Measurements from ENCODE around the gene IL6.

IL6 gene

DNA sequence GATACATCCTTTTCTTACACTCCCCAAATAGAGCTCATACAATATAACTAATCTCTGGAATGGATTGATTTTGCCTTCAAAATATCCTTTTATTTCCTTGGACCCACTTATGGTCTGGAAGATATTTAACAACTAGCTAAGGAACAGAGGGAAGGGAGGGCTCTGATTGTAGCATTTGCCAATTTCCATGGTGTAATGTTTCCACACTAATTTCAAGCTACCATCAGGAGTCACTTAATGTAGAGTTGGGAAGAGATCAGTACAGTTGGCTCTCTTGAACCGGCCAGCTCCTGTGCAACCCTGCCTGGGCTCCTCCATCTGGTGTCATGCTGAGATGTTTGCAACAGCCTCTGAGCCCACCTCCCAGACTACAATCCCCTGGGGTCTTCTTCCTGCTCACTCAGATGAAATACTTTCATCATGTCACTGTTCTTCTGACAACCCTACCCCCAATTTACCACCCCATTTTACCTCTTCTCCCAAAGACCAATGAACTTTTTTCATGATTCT lies 8.0 kb upstream of the IL6 start:
- no peaks in the 10 kb centered on the region for H3K79me1 ChIP-seq (ENCODE audit: low read depth, low read length)
- WGBS, 2 donors (ENCODE audit: extremely low coverage in 2 of 2, insufficient read length in 2 of 2, insufficient replicate concordance in 1 of 2) = no CpG with 5 or more reads among the region's 1 CpG
- H3K18ac ChIP-seq (ENCODE audit: low read length) = no peak overlapping the region
- H3K4ac ChIP-seq (ENCODE audit: low read length) = no peak overlapping the region
- H4K91ac ChIP-seq (ENCODE audit: low read depth, low read length, poor library complexity) = no peak overlapping the region
- no peak overlapping the region for H2AK5ac ChIP-seq (ENCODE audit: low read depth, low read length)
- H2BK12ac ChIP-seq (ENCODE audit: low read length) = no peak overlapping the region
- H3K4me3 ChIP-seq (ENCODE audit: low read length in 2 of 2) = no peak overlapping the region
- H3K9ac ChIP-seq (ENCODE audit: low read depth, low read length, poor library complexity) = no peak overlapping the region
- H3K9me3 ChIP-seq (replicated peaks in 1 of 2; ENCODE audit: control insufficient read depth in 2 of 2, insufficient read depth in 1 of 2, low read depth in 1 of 2, low read length in 2 of 2) = no peaks in the 10 kb centered on the region
- peaks cover 3 to 5% of the 10 kb centered on the region in 2 donors for H3K4me1 ChIP-seq (ENCODE audit: control insufficient read depth in 2 of 2, insufficient read depth in 1 of 2, low read depth in 1 of 2, low read length in 2 of 2)
- H3K14ac ChIP-seq (ENCODE audit: low read length) = no peak overlapping the region
- no peak overlapping the region for H3K23ac ChIP-seq (ENCODE audit: low read depth, low read length, poor library complexity)
- no peak overlapping the region for H3K27ac ChIP-seq (replicated peaks; ENCODE audit: low read length)
- no peaks in the 10 kb centered on the region for H3K27me3 ChIP-seq (ENCODE audit: control insufficient read depth in 3 of 3, insufficient read depth in 3 of 3, low read depth in 1 of 3, low read length in 3 of 3)
- H4K8ac ChIP-seq (ENCODE audit: low read depth, low read length) = no peak overlapping the region
- no peak overlapping the region for H2AFZ ChIP-seq (ENCODE audit: low read length)
- DNase-seq (ENCODE audit: low spot score) = no peak
- H2BK120ac ChIP-seq (ENCODE audit: low read depth, low read length) = no peak overlapping the region
- H3K4me2 ChIP-seq (ENCODE audit: insufficient read depth, low read length, poor library complexity, severe bottlenecking) = no peak overlapping the region
- H2BK5ac ChIP-seq (ENCODE audit: low read length) = no peak overlapping the region
- H2BK15ac ChIP-seq (ENCODE audit: low read length) = no peak overlapping the region
- H3K36me3 ChIP-seq (replicated peaks in 1 of 2; ENCODE audit: control insufficient read depth in 2 of 2, insufficient read depth in 2 of 2, low read length in 2 of 2) = no peaks in the 10 kb centered on the region

DNA sequence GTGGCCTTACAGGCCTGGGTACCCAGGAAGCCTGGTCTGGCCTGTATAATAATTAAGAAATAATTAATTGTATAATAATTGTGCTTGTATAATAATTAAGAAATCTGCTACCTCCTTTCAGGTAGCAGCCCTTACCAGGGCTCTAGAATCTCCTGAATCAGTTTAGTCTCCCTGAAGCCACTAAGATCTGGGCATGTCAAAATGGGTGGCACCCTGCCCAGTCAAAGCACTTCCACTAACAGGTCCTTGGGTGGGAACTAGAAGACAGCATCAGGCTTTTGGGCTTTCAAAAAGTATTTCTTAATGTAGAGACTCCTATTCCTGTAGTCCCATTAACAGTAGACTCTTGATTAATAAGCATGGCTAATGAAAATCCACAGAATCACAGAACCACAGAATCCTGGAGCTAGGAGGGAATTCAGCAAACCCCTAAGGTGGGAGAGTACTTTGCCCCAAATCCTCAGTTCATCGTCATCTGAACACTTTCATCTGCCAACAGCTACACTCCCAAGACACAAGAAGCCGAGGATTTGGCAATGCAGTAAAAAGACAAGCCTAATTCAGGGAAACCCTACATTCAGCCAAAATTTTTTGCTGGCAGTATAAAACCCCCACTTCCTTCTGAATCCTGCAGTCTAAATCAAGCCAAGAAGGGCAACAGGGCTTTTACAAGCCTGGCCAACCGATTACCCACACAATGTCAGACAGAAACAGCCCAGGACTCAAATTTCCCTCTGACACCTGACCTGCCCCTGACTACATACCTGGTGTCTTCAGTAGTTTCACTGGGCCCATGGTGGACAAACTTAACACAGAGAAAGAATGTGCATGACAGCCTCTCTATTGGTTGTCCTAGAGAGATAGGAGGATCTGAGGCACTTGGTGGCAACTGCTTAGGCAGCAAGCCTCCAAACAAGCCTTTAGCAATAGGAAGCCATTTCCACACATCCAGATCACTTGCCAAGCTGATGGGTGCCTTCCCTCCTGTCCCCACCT lies 5.9 kb upstream of the IL6 start:
- no peak overlapping the region for H4K8ac ChIP-seq (ENCODE audit: low read depth, low read length)
- H3K18ac ChIP-seq (ENCODE audit: low read length) = no peak overlapping the region
- H3K4me2 ChIP-seq (ENCODE audit: insufficient read depth, low read length, poor library complexity, severe bottlenecking) = no peak overlapping the region
- no peak overlapping the region for H3K9ac ChIP-seq (ENCODE audit: low read depth, low read length, poor library complexity)
- no peak overlapping the region for H2BK15ac ChIP-seq (ENCODE audit: low read length)
- H3K4me1 ChIP-seq (ENCODE audit: control insufficient read depth in 2 of 2, insufficient read depth in 1 of 2, low read depth in 1 of 2, low read length in 2 of 2) = peaks cover 3 to 5% of the 10 kb centered on the region in 2 donors
- H3K27ac ChIP-seq (replicated peaks; ENCODE audit: low read length) = no peak overlapping the region
- H2BK120ac ChIP-seq (ENCODE audit: low read depth, low read length) = no peak overlapping the region
- no peaks in the 10 kb centered on the region for H3K9me3 ChIP-seq (replicated peaks in 1 of 2; ENCODE audit: control insufficient read depth in 2 of 2, insufficient read depth in 1 of 2, low read depth in 1 of 2, low read length in 2 of 2)
- no peak overlapping the region for H3K4me3 ChIP-seq (ENCODE audit: low read length in 2 of 2)
- H3K27me3 ChIP-seq (ENCODE audit: control insufficient read depth in 3 of 3, insufficient read depth in 3 of 3, low read depth in 1 of 3, low read length in 3 of 3) = no peaks in the 10 kb centered on the region
- H2BK12ac ChIP-seq (ENCODE audit: low read length) = no peak overlapping the region
- no peak overlapping the region for H3K23ac ChIP-seq (ENCODE audit: low read depth, low read length, poor library complexity)
- WGBS, 2 donors (ENCODE audit: extremely low coverage in 2 of 2, insufficient read length in 2 of 2, insufficient replicate concordance in 1 of 2) = no CpG with 5 or more reads among the region's 3 CpGs
- no peak overlapping the region for H4K91ac ChIP-seq (ENCODE audit: low read depth, low read length, poor library complexity)
- H3K14ac ChIP-seq (ENCODE audit: low read length) = no peak overlapping the region
- no peak overlapping the region for H2AK5ac ChIP-seq (ENCODE audit: low read depth, low read length)
- H3K36me3 ChIP-seq (replicated peaks in 1 of 2; ENCODE audit: control insufficient read depth in 2 of 2, insufficient read depth in 2 of 2, low read length in 2 of 2) = no peaks in the 10 kb centered on the region
- H2AFZ ChIP-seq (ENCODE audit: low read length) = no peak overlapping the region
- DNase-seq (ENCODE audit: low spot score) = no peak
- no peaks in the 10 kb centered on the region for H3K79me1 ChIP-seq (ENCODE audit: low read depth, low read length)
- no peak overlapping the region for H2BK5ac ChIP-seq (ENCODE audit: low read length)
- H3K4ac ChIP-seq (ENCODE audit: low read length) = no peak overlapping the region

DNA sequence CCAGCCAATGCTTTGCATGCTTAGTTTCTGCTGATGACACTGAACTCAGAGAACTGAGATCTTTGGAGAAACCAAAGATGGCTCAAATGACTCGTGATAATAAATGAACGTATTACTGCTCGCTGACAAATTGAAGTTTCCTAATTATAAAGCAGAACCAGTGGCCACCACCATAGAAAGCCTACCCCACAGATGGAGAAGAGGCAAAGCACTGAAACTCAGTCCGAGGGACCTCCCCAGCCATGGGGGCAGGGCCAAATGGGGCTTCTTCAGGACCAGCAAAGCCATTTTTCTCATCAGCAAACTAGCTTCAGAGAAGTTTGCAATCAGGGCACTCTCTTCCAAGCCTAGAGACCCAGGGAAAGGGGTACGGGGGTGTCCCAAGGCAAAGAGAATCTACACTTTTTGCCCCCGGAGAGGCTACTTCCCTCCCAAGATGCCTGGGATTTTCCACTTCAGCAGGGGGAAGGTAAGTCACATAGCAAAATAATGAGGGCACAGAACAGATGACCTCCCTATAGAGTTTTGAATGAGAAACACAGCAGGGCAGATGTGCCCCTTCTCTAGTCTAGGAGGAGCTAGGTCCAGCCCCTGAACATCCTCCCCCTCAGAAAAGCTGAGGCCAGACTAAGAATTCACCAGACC lies 4.3 kb upstream of the IL6 start:
- Histone ChIP-seq H3K4me2 (ENCODE audit: insufficient read depth, low read length, poor library complexity, severe bottlenecking) (no peak overlapping the region), H3K9me3 (replicated peaks in 1 of 2; ENCODE audit: control insufficient read depth in 2 of 2, insufficient read depth in 1 of 2, low read depth in 1 of 2, low read length in 2 of 2) (no peaks in the 10 kb centered on the region), H3K4me1 (ENCODE audit: control insufficient read depth in 2 of 2, insufficient read depth in 1 of 2, low read depth in 1 of 2, low read length in 2 of 2) (peaks cover 3 to 6% of the 10 kb centered on the region in 2 donors), H2BK5ac (ENCODE audit: low read length) (no peak overlapping the region), H4K91ac (ENCODE audit: low read depth, low read length, poor library complexity) (no peak overlapping the region), H3K4me3 (ENCODE audit: low read length in 2 of 2) (no peak overlapping the region), H3K23ac (ENCODE audit: low read depth, low read length, poor library complexity) (no peak overlapping the region), H2AFZ (ENCODE audit: low read length) (no peak overlapping the region), H3K79me1 (ENCODE audit: low read depth, low read length) (no peaks in the 10 kb centered on the region), H3K27me3 (ENCODE audit: control insufficient read depth in 3 of 3, insufficient read depth in 3 of 3, low read depth in 1 of 3, low read length in 3 of 3) (no peaks in the 10 kb centered on the region), H2AK5ac (ENCODE audit: low read depth, low read length) (no peak overlapping the region), H3K4ac (ENCODE audit: low read length) (no peak overlapping the region), H3K27ac (replicated peaks; ENCODE audit: low read length) (no peak overlapping the region), H3K36me3 (replicated peaks in 1 of 2; ENCODE audit: control insufficient read depth in 2 of 2, insufficient read depth in 2 of 2, low read length in 2 of 2) (no peaks in the 10 kb centered on the region), H3K14ac (ENCODE audit: low read length) (no peak overlapping the region), H4K8ac (ENCODE audit: low read depth, low read length) (no peak overlapping the region), H2BK15ac (ENCODE audit: low read length) (no peak overlapping the region), H2BK120ac (ENCODE audit: low read depth, low read length) (no peak overlapping the region), H3K9ac (ENCODE audit: low read depth, low read length, poor library complexity) (no peak overlapping the region), H2BK12ac (ENCODE audit: low read length) (no peak overlapping the region), H3K18ac (ENCODE audit: low read length) (no peak overlapping the region)
- WGBS, 2 donors (ENCODE audit: extremely low coverage in 2 of 2, insufficient read length in 2 of 2, insufficient replicate concordance in 1 of 2) = no CpG with 5 or more reads among the region's 6 CpGs
- DNase-seq (ENCODE audit: low spot score) = no peak

DNA sequence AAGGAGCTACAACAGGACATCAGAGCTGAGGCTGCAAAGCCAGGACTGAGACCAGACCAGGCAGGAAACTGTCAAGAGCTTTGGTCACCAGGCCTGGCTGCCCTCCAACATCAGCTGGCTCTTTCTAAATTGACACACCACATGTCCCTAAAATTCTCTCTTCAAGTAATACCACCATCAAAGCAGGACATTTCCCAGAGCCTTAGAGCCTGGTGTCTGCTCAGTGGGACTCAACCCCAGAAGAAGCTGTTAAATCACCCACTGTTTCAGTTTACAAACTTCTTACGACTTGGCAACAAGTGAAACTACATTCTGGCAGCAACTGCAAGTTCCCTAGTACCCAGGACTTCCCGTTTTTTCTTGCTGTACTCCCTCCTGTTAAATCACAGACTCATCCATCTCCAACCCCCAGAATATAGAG lies 3.8 kb upstream of the IL6 start:
- Histone ChIP-seq H4K8ac (ENCODE audit: low read depth, low read length) (no peak overlapping the region), H2BK120ac (ENCODE audit: low read depth, low read length) (no peak overlapping the region), H3K9me3 (replicated peaks in 1 of 2; ENCODE audit: control insufficient read depth in 2 of 2, insufficient read depth in 1 of 2, low read depth in 1 of 2, low read length in 2 of 2) (no peaks in the 10 kb centered on the region), H3K9ac (ENCODE audit: low read depth, low read length, poor library complexity) (no peak overlapping the region), H3K4me3 (ENCODE audit: low read length in 2 of 2) (no peak overlapping the region), H3K36me3 (replicated peaks in 1 of 2; ENCODE audit: control insufficient read depth in 2 of 2, insufficient read depth in 2 of 2, low read length in 2 of 2) (no peaks in the 10 kb centered on the region), H2BK12ac (ENCODE audit: low read length) (no peak overlapping the region), H2BK5ac (ENCODE audit: low read length) (no peak overlapping the region), H3K4me1 (ENCODE audit: control insufficient read depth in 2 of 2, insufficient read depth in 1 of 2, low read depth in 1 of 2, low read length in 2 of 2) (peaks cover 3 to 6% of the 10 kb centered on the region in 2 donors), H3K4me2 (ENCODE audit: insufficient read depth, low read length, poor library complexity, severe bottlenecking) (no peak overlapping the region), H3K4ac (ENCODE audit: low read length) (no peak overlapping the region), H3K14ac (ENCODE audit: low read length) (no peak overlapping the region), H3K27ac (replicated peaks; ENCODE audit: low read length) (no peak overlapping the region), H2BK15ac (ENCODE audit: low read length) (no peak overlapping the region), H2AFZ (ENCODE audit: low read length) (no peak overlapping the region), H3K23ac (ENCODE audit: low read depth, low read length, poor library complexity) (no peak overlapping the region), H3K27me3 (ENCODE audit: control insufficient read depth in 3 of 3, insufficient read depth in 3 of 3, low read depth in 1 of 3, low read length in 3 of 3) (no peaks in the 10 kb centered on the region), H4K91ac (ENCODE audit: low read depth, low read length, poor library complexity) (no peak overlapping the region), H3K18ac (ENCODE audit: low read length) (no peak overlapping the region), H3K79me1 (ENCODE audit: low read depth, low read length) (no peaks in the 10 kb centered on the region), H2AK5ac (ENCODE audit: low read depth, low read length) (no peak overlapping the region)
- DNase-seq (ENCODE audit: low spot score) = no peak
- WGBS, 2 donors (ENCODE audit: extremely low coverage in 2 of 2, insufficient read length in 2 of 2, insufficient replicate concordance in 1 of 2) = no CpG with 5 or more reads among the region's 2 CpGs

Measured in neuronal stem cell (in vitro differentiated cells).